SKM-1 treated with dmso at 0.1 percent for 144 hours (cell line): ENCODE data around the gene CFL1.

Source experiments
- DNase-seq: peaks from one replicate; lab custom pipeline; 2025; ENCODE audit not compliant: unreplicated experiment; lab: John Stamatoyannopoulos, UW

CFL1 gene

GRCh38 chr11:65888163-65888814 lies 30.3 kb upstream of the CFL1 start, which contains the start of gene FIBP:
Gene FIBP, minus strand, starts transcription at chr11:65888471. Its CDS starts 53 bp downstream, at chr11:65888418.
- DNase-seq = peak; percentile 96

- no peak for DNase-seq
Measured at GRCh38 chr11:65887723-65888162, 29.8 kb upstream of the CFL1 start.

GRCh38 chr11:65886826-65887722 lies 29.1 kb upstream of the CFL1 start:
- no peak for DNase-seq

GRCh38 chr11:65885808-65886536 lies 28.0 kb upstream of the CFL1 start:
- DNase-seq = no peak

- no peak for DNase-seq
Measured at GRCh38 chr11:65885231-65885630, 27.3 kb upstream of the CFL1 start.

GRCh38 chr11:65884716-65885092 lies 26.7 kb upstream of the CFL1 start:
- DNase-seq = peak; percentile 75

- DNase-seq = no peak
Measured at GRCh38 chr11:65883786-65884715, 26.1 kb upstream of the CFL1 start.

- DNase-seq = no peak
Measured at GRCh38 chr11:65883058-65883761, 25.2 kb upstream of the CFL1 start.

- no peak for DNase-seq
Measured at GRCh38 chr11:65882120-65883057, 24.4 kb upstream of the CFL1 start.

- DNase-seq = no peak
Measured at GRCh38 chr11:65880844-65881421, 23.0 kb upstream of the CFL1 start.

GRCh38 chr11:65880027-65880426 lies 22.0 kb upstream of the CFL1 start:
- no peak for DNase-seq

GRCh38 chr11:65879617-65880016 lies 21.6 kb upstream of the CFL1 start, which contains the start of gene CTSW:
Gene CTSW, plus strand, starts transcription at chr11:65879837. Its CDS starts 18 bp downstream, at chr11:65879855.
- no peak for DNase-seq

GRCh38 chr11:65873318-65874156 lies 15.6 kb upstream of the CFL1 start:
- peak; percentile 83 for DNase-seq

GRCh38 chr11:65872586-65873317 lies 14.8 kb upstream of the CFL1 start, which contains the start of gene EFEMP2:
Gene EFEMP2, minus strand, starts transcription at chr11:65872800. Its CDS starts 446 bp downstream, at chr11:65872354.
- DNase-seq = no peak

- no peak for DNase-seq
Measured at GRCh38 chr11:65871811-65872548, 14.0 kb upstream of the CFL1 start.
